Spleen (tissue), 7 donors: ENCODE data around the gene SLC52A1.

ENCODE experiments used
- POLR2A ChIP-seq, 3 donors: fragments of 450-650 bp; IDR thresholded peaks; one replicate each; pipeline ENCODE4 v1.5.1; 2017; ENCODE audit warnings: antibody characterized with exemption in 3 of 3, mild to moderate bottlenecking in 1 of 3
- TF ChIP-seq, protein P1 (sequence below), 11 experiments: fragments of 200-600 bp in 7 of 11; fragments of 450-650 bp in 4 of 11; sonication (generic) in 4 of 11; IDR thresholded peaks in 8 of 11; conservative IDR thresholded peaks in 3 of 11; 1 replicate in 7 of 11; 2 replicates in 4 of 11; pipeline versions ENCODE4 v1.4.0 to v1.8.0; 2016 to 2021; ENCODE audit warnings: antibody characterized with exemption in 11 of 11, inconsistent platforms in 4 of 11, mild to moderate bottlenecking in 1 of 11
- donor health status: DM: no; HTN: no; CAD: no; lungs with moderate emphysema.
- donor health status: DM: no; HTN: no; CAD: no.
- donor health status: DM: no; HTN: no; CAD: no.

- TF ChIP-seq, protein P1, sequence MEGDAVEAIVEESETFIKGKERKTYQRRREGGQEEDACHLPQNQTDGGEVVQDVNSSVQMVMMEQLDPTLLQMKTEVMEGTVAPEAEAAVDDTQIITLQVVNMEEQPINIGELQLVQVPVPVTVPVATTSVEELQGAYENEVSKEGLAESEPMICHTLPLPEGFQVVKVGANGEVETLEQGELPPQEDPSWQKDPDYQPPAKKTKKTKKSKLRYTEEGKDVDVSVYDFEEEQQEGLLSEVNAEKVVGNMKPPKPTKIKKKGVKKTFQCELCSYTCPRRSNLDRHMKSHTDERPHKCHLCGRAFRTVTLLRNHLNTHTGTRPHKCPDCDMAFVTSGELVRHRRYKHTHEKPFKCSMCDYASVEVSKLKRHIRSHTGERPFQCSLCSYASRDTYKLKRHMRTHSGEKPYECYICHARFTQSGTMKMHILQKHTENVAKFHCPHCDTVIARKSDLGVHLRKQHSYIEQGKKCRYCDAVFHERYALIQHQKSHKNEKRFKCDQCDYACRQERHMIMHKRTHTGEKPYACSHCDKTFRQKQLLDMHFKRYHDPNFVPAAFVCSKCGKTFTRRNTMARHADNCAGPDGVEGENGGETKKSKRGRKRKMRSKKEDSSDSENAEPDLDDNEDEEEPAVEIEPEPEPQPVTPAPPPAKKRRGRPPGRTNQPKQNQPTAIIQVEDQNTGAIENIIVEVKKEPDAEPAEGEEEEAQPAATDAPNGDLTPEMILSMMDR (IDR thresholded peaks at IDR 0.05 in 8 of 11, conservative IDR thresholded peaks at IDR 0.05 in 3 of 11): no peak
- no peak for TF ChIP-seq POLR2A (IDR thresholded peaks at IDR 0.05)
These were observed 30.1 kb upstream of the SLC52A1 start for GRCh38 chr17:5065227-5065744.
